HepG2 (cell line): ENCODE measurements around the gene OSCP1. TPM values are rescaled to one million over a fixed set of nuclear protein-coding genes. Genes with fewer than 3 reads are reported as not detected.

Source experiments
- ATAC-seq: fragments of 200-7000 bp; cut with Tn5 transposase; 3 replicates; pipeline ENCODE4 v1.9.1; 2020; ENCODE audit warnings: mild to moderate bottlenecking, moderate library complexity
- BruUV-seq: library from RNA; stranded (reverse); fragments of 400-500 nt; replicated peaks from 2 replicates; lab custom pipeline; 2021; lab: Mats Ljungman, UMichigan
- CTCF ChIA-PET: fragments of 300-600 bp; formaldehyde crosslinking; extraction: SDS; loops from one replicate; lab custom pipeline; 2021; ENCODE audit warnings: low total read pairs, inconsistent platforms, low intra/inter-chr PET ratio; lab: Yijun Ruan, JAX
- POLR2A ChIA-PET: fragments of 350-600 bp; sonication (Branson Sonifier 250); formaldehyde crosslinking; loops from one replicate; lab custom pipeline; 2020; ENCODE audit warnings: antibody characterized with exemption, inconsistent platforms; lab: Yijun Ruan, JAX
- DNase-seq: peaks from one replicate; pipeline ENCODE4 v3.0.0-alpha.2; 2015; ENCODE audit warnings: low spot score
- FAIRE-seq: peaks from 3 replicates; lab custom pipeline; 2011; peaks lifted over from hg19 to GRCh38; lab: Jason Lieb, UNC
- H2AFZ ChIP-seq: one replicate; pipeline ENCODE4 v1.6.1; 2011; ENCODE audit warnings: low read length, inconsistent platforms
- H3K27ac ChIP-seq: fragments of 300-600 bp; 3 replicates; pipeline ENCODE4 v1.8.0; 2011; ENCODE audit warnings: mixed run types, mild to moderate bottlenecking, mixed read lengths, low read length, inconsistent platforms; ENCODE audit not compliant: insufficient read depth; ENCODE audit errors: extremely low read length
- H3K27me3 ChIP-seq, 2 experiments: fragments of 200-600 bp in 1 of 2; 2 replicates in 1 of 2; 3 replicates in 1 of 2; pipeline versions ENCODE4 v1.6.0 to v1.8.0; 2011; ENCODE audit warnings: low read length in 2 of 2, mild to moderate bottlenecking in 2 of 2, moderate library complexity in 2 of 2, inconsistent platforms in 1 of 2; ENCODE audit not compliant: insufficient read depth in 2 of 2, control insufficient read depth in 1 of 2
- H3K36me3 ChIP-seq, 2 experiments: fragments of 200-600 bp in 1 of 2; replicated peaks in 1 of 2; 2 replicates in 1 of 2; 3 replicates in 1 of 2; pipeline versions ENCODE4 v1.5.1 to v1.8.0; 2011; ENCODE audit warnings: low read length in 2 of 2, inconsistent platforms in 1 of 2; ENCODE audit not compliant: insufficient read depth in 2 of 2, control insufficient read depth in 1 of 2
- H3K4me1 ChIP-seq: 2 replicates; pipeline ENCODE4 v1.5.1; 2012; ENCODE audit warnings: low read length, inconsistent platforms; ENCODE audit not compliant: insufficient read depth
- H3K4me2 ChIP-seq: 2 replicates; pipeline ENCODE4 v1.6.0; 2011; ENCODE audit warnings: low read depth, low read length, inconsistent platforms
- H3K4me3 ChIP-seq, 3 experiments: fragments of 200-600 bp in 1 of 3; sonication (generic), shearing (Covaris generic) in 1 of 3; replicated peaks in 1 of 3; 2 replicates each; pipeline ENCODE4 v1.5.1; 2011 to 2016; ENCODE audit warnings: low read length in 3 of 3, inconsistent platforms in 2 of 3, low read depth in 2 of 3, mild to moderate bottlenecking in 2 of 3, control low read depth in 1 of 3, mixed read lengths in 1 of 3; ENCODE audit not compliant: insufficient read depth in 1 of 3
- H3K79me2 ChIP-seq: one replicate; pipeline ENCODE4 v1.6.1; 2011; ENCODE audit warnings: low read length, inconsistent platforms; ENCODE audit not compliant: insufficient read depth
- H3K9ac ChIP-seq: 2 replicates; pipeline ENCODE4 v1.6.0; 2011; ENCODE audit warnings: mild to moderate bottlenecking, low read depth, low read length, inconsistent platforms; ENCODE audit not compliant: insufficient read depth
- H3K9me3 ChIP-seq: 2 replicates; pipeline ENCODE4 v1.5.1; 2012; ENCODE audit warnings: mild to moderate bottlenecking, low read length
- H4K20me1 ChIP-seq: 2 replicates; pipeline ENCODE4 v1.6.0; 2011; ENCODE audit warnings: inconsistent platforms, mild to moderate bottlenecking, low read length, moderate library complexity; ENCODE audit not compliant: insufficient read depth
- ELF3 ChIP-seq: IDR thresholded peaks from 2 replicates; pipeline ENCODE4 v1.6.1; 2016; ENCODE audit warnings: missing genetic modification reagents, missing compliant biosample characterization
- FOXA3 ChIP-seq: IDR thresholded peaks from 2 replicates; pipeline ENCODE4 v1.6.1; 2016; ENCODE audit warnings: missing genetic modification reagents, missing compliant biosample characterization
- RARG ChIP-seq: sonication (generic); formaldehyde crosslinking; IDR thresholded peaks from 2 replicates; pipeline ENCODE4 v1.4.0; 2020; ENCODE audit warnings: low read depth, mild to moderate bottlenecking, missing genetic modification reagents
- SMARCE1 ChIP-seq: fragments of 450-650 bp; IDR thresholded peaks from 2 replicates; pipeline ENCODE4 v1.6.1; 2017; ENCODE audit warnings: borderline replicate concordance
- ZMYM4 ChIP-seq: sonication (generic); formaldehyde crosslinking; IDR thresholded peaks from 2 replicates; pipeline ENCODE4 v1.8.1; 2023; ENCODE audit warnings: mild to moderate bottlenecking, missing genetic modification reagents
- ZNF629 ChIP-seq: sonication (generic); formaldehyde crosslinking; conservative IDR thresholded peaks from 2 replicates; pipeline ENCODE4 v1.5.0; 2020; ENCODE audit warnings: missing genetic modification reagents
- ZSCAN5A ChIP-seq: sonication (generic); formaldehyde crosslinking; IDR thresholded peaks from 2 replicates; pipeline ENCODE4 v1.8.0; 2022; ENCODE audit warnings: mild to moderate bottlenecking, missing genetic modification reagents, borderline replicate concordance
- WGBS: methylation state at CpG from one replicate; pipeline ENCODE4 v1.1.6; 2017; ENCODE audit warnings: low lambda C conversion rate; 5-methylcytosine and 5-hydroxymethylcytosine counted together
- in situ Hi-C: cut with HindIII; loops from 2 replicates; pipeline ENCODE4 v1.10.0; 2017; ENCODE audit warnings: low pct_unique_long_range_greater_than_20kb; ENCODE audit not compliant: extremely low pct_ligation_motif_present
- intact Hi-C: fragments of 100-400 bp; cut with micrococcal nuclease; formaldehyde crosslinking; loops from one replicate; pipeline ENCODE4 v1.10.0; 2022; ENCODE audit not compliant: unreplicated experiment
- polyA plus RNA-seq, 8 experiments: library from polyadenylated mRNA; depleted of rRNA in 3 of 8; stranded (reverse) in 7 of 8; unstranded in 1 of 8; fragments of >200 nt; fragmentation: Illumina TruSeq in 4 of 8; extraction: Trizol in 4 of 8; gene quantifications; 2 replicates each; pipeline versions ENCODE4 v1.2.1 to v1.2.3, GENCODE V29; 2011 to 2016; ENCODE audit warnings: low read depth in 4 of 8, missing spikeins in 1 of 8, mixed read lengths in 1 of 8; ENCODE audit not compliant: insufficient read depth in 1 of 8
- total RNA-seq, 5 experiments: library from RNA; depleted of rRNA; stranded (reverse); fragments of >200 nt; fragmentation: Illumina TruSeq; extraction: Trizol; gene quantifications; 2 replicates each; pipeline ENCODE4 v1.2.3, GENCODE V29; 2016; ENCODE audit warnings: low read depth in 1 of 5

Gene OSCP1
- total and polyA plus RNA-seq, 2 of the 13 experiments (the other 11 are each of a cell fraction or from before 2014, with no cell fraction given): 0.60 to 0.84 TPM

- no peak overlapping the region for H3K4me2 ChIP-seq
- no peak overlapping the region for H3K4me3 ChIP-seq
- TF ChIP-seq ZNF629 (CRISPR knock-in tag) (0 out of 2 replicates have a peak, but pooled peaks have one; percentile 18), ELF3 (CRISPR knock-in tag) (no peak)
- H3K36me3 ChIP-seq: no peaks in the 10 kb centered on the region
- intact Hi-C loops (no loop called here), in situ Hi-C loops (no loop called here)
- 0 out of 2 replicates have a peak, but pooled peaks cover 7% of the 10 kb centered on the region for H3K4me1 ChIP-seq
- H4K20me1 ChIP-seq: no peaks in the 10 kb centered on the region
- H2AFZ ChIP-seq: no peak overlapping the region
- H3K27ac ChIP-seq: no peak overlapping the region
- ChIA-PET CTCF (no interaction called here), POLR2A (no interaction called here)
- ATAC-seq (no peak), DNase-seq (no peak), FAIRE-seq (no peak)
- no peak overlapping the region for H3K9ac ChIP-seq
- H3K27me3 ChIP-seq: no peaks in the 10 kb centered on the region
- no peaks in the 10 kb centered on the region for H3K9me3 ChIP-seq
- BruUV-seq: no TSS peak
- H3K79me2 ChIP-seq: no peaks in the 10 kb centered on the region
These were observed 2.8 kb downstream of the OSCP1 start for GRCh38 chr1:36447450-36447849.

- H3K9ac ChIP-seq: no peak overlapping the region
- intact Hi-C loops: no loop called here
- no peaks in the 10 kb centered on the region for H3K9me3 ChIP-seq
- H4K20me1 ChIP-seq: no peaks in the 10 kb centered on the region
- no peaks in the 10 kb centered on the region for H3K79me2 ChIP-seq
- 50% methylated on average over 5 of the region's 5 CpGs for WGBS
- BruUV-seq: no TSS peak
- no peak overlapping the region for H3K4me3 ChIP-seq
- ChIA-PET CTCF (interaction anchor here (1.2 kb wide), 1 partner anchor 204 kb away, joined by 3 read pairs; no protein-coding TSS in a partner anchor), POLR2A (no interaction called here)
- no peak for DNase-seq
- no peak for ATAC-seq
- no peak overlapping the region for H3K27ac ChIP-seq
- in situ Hi-C loops: no loop called here
- 0 out of 2 replicates have a peak, but pooled peaks cover 7% of the 10 kb centered on the region for H3K4me1 ChIP-seq
- H3K27me3 ChIP-seq: no peaks in the 10 kb centered on the region
- TF ChIP-seq SMARCE1 (no peak), ZMYM4 (CRISPR knock-in tag) (no peak), ZSCAN5A (CRISPR knock-in tag) (no peak), RARG (CRISPR knock-in tag) (no peak), FOXA3 (CRISPR knock-in tag) (no peak)
- TF ChIP-seq, all 625 proteins: peak for 0
- Histone ChIP-seq H2AFZ (no peak overlapping the region), H3K4me2 (no peak overlapping the region), H3K36me3 (no peaks in the 10 kb centered on the region)
- no peak for FAIRE-seq
These were observed 3.5 kb downstream of the OSCP1 start for GRCh38 chr1:36446746-36447145.
